HepG2 (cell line): ENCODE results near the gene NDUFB8. TPM values are rescaled to one million over a fixed set of nuclear protein-coding genes. Genes with fewer than 3 reads are reported as not detected.
A peak's percentile ranks its signal among the peaks of the same experiment; 100 is the strongest.

Source experiments
- AFF4 ChIP-seq: sonication (generic); formaldehyde crosslinking; IDR thresholded peaks from 2 replicates; pipeline ENCODE4 v1.4.0; 2020; ENCODE audit warnings: missing genetic modification reagents
- AKAP8 ChIP-seq: sonication (generic); formaldehyde crosslinking; IDR thresholded peaks from 2 replicates; pipeline ENCODE4 v1.5.1; 2020; ENCODE audit warnings: mild to moderate bottlenecking, missing genetic modification reagents
- CEBPG ChIP-seq: IDR thresholded peaks from 2 replicates; pipeline ENCODE4 v1.6.1; 2016
- CREBL2 ChIP-seq: sonication (generic); formaldehyde crosslinking; IDR thresholded peaks from 2 replicates; pipeline ENCODE4 v1.8.1; 2023; ENCODE audit warnings: missing genetic modification reagents, mild to moderate bottlenecking, borderline replicate concordance
- CTCF ChIP-seq: sonication (generic); formaldehyde crosslinking; IDR thresholded peaks from 2 replicates; pipeline ENCODE4 v1.5.0; 2020; ENCODE audit warnings: mild to moderate bottlenecking, missing genetic modification reagents, moderate library complexity
- ETV5 ChIP-seq: IDR thresholded peaks from 2 replicates; pipeline ENCODE4 v1.6.1; 2018; ENCODE audit warnings: missing biosample characterization, missing genetic modification reagents, inconsistent platforms, borderline replicate concordance
- MATR3 ChIP-seq: sonication (generic); formaldehyde crosslinking; IDR thresholded peaks from 2 replicates; pipeline ENCODE4 v1.4.0; 2020; ENCODE audit warnings: missing genetic modification reagents
- MAX ChIP-seq: IDR thresholded peaks from 2 replicates; pipeline ENCODE4 v1.6.1; 2012; ENCODE audit warnings: inconsistent platforms
- NR2C2 ChIP-seq: sonication (generic); formaldehyde crosslinking; IDR thresholded peaks from 2 replicates; pipeline ENCODE4 v1.4.0; 2020; ENCODE audit warnings: missing genetic modification reagents, mild to moderate bottlenecking, moderate library complexity, borderline replicate concordance
- POGZ ChIP-seq: sonication (generic); formaldehyde crosslinking; IDR thresholded peaks from 2 replicates; pipeline ENCODE4 v1.4.0; 2020; ENCODE audit warnings: mild to moderate bottlenecking, missing genetic modification reagents
- POLR2A ChIP-seq, 2 experiments: IDR thresholded peaks; 2 replicates each; pipeline ENCODE4 v1.6.1; 2011; ENCODE audit warnings: low read depth in 2 of 2, low read length in 2 of 2, mild to moderate bottlenecking in 1 of 2, moderate library complexity in 1 of 2; ENCODE audit not compliant: insufficient read depth in 1 of 2
- REPIN1 ChIP-seq: sonication (generic); formaldehyde crosslinking; IDR thresholded peaks from 2 replicates; pipeline ENCODE4 v1.8.0; 2022; ENCODE audit warnings: missing genetic modification reagents, low read depth, mild to moderate bottlenecking, borderline replicate concordance
- RNF2 ChIP-seq: fragments of 450-650 bp; conservative IDR thresholded peaks from 2 replicates; pipeline ENCODE4 v1.6.1; 2016; ENCODE audit warnings: low read depth
- RXRA ChIP-seq: sonication (generic); formaldehyde crosslinking; IDR thresholded peaks from 2 replicates; pipeline ENCODE4 v1.5.1; 2020; ENCODE audit warnings: missing genetic modification reagents
- RXRB ChIP-seq: IDR thresholded peaks from 2 replicates; pipeline ENCODE4 v1.6.1; 2016; ENCODE audit warnings: borderline replicate concordance, missing genetic modification reagents, missing compliant biosample characterization
- SAP130 ChIP-seq: IDR thresholded peaks from 2 replicates; pipeline ENCODE4 v1.6.1; 2016; ENCODE audit warnings: low read depth
- SIX4 ChIP-seq: sonication (generic); formaldehyde crosslinking; IDR thresholded peaks from 2 replicates; pipeline ENCODE4 v1.4.0; 2020; ENCODE audit warnings: missing genetic modification reagents
- SNAPC5 ChIP-seq: sonication (generic); formaldehyde crosslinking; IDR thresholded peaks from 2 replicates; pipeline ENCODE4 v1.8.1; 2023; ENCODE audit warnings: mild to moderate bottlenecking, missing genetic modification reagents, borderline replicate concordance
- STAG1 ChIP-seq: sonication (generic); formaldehyde crosslinking; IDR thresholded peaks from 2 replicates; pipeline ENCODE4 v1.4.0; 2020; ENCODE audit warnings: missing genetic modification reagents
- TARDBP ChIP-seq: sonication (generic); formaldehyde crosslinking; IDR thresholded peaks from 2 replicates; pipeline ENCODE4 v1.8.0; 2022; ENCODE audit warnings: mild to moderate bottlenecking, missing genetic modification reagents
- THAP7 ChIP-seq: sonication (generic); formaldehyde crosslinking; IDR thresholded peaks from 2 replicates; pipeline ENCODE4 v1.8.1; 2023; ENCODE audit warnings: mild to moderate bottlenecking, missing genetic modification reagents
- TRIM24 ChIP-seq: sonication (generic); formaldehyde crosslinking; IDR thresholded peaks from 2 replicates; pipeline ENCODE4 v1.8.0; 2022; ENCODE audit warnings: mild to moderate bottlenecking, missing genetic modification reagents
- ZBTB42 ChIP-seq: sonication (generic); formaldehyde crosslinking; IDR thresholded peaks from 2 replicates; pipeline ENCODE4 v1.5.0; 2020; ENCODE audit warnings: mild to moderate bottlenecking, missing genetic modification reagents
- ZBTB7B ChIP-seq: sonication (generic); formaldehyde crosslinking; IDR thresholded peaks from 2 replicates; pipeline ENCODE4 v1.4.0; 2020; ENCODE audit warnings: missing genetic modification reagents
- polyA plus RNA-seq, 8 experiments: library from polyadenylated mRNA; depleted of rRNA in 3 of 8; stranded (reverse) in 7 of 8; unstranded in 1 of 8; fragments of >200 nt; fragmentation: Illumina TruSeq in 4 of 8; extraction: Trizol in 4 of 8; gene quantifications; 2 replicates each; pipeline versions ENCODE4 v1.2.1 to v1.2.3, GENCODE V29; 2011 to 2016; ENCODE audit warnings: low read depth in 4 of 8, missing spikeins in 1 of 8, mixed read lengths in 1 of 8; ENCODE audit not compliant: insufficient read depth in 1 of 8
- total RNA-seq, 5 experiments: library from RNA; depleted of rRNA; stranded (reverse); fragments of >200 nt; fragmentation: Illumina TruSeq; extraction: Trizol; gene quantifications; 2 replicates each; pipeline ENCODE4 v1.2.3, GENCODE V29; 2016; ENCODE audit warnings: low read depth in 1 of 5

Gene NDUFB8
- total and polyA plus RNA-seq, 2 of the 13 experiments (the other 11 are each of a cell fraction or from before 2014, with no cell fraction given): 210 to 216 TPM

- peak; percentile 98 for TF ChIP-seq CTCF (CRISPR knock-in tag)
- 0 out of 2 replicates have a peak, but pooled peaks have one; percentile 37 for TF ChIP-seq ZBTB42 (CRISPR knock-in tag)
- no peak for TF ChIP-seq POLR2A (IDR thresholded peaks at IDR 0.05; ENCODE audit: insufficient read depth in 1 of 2, low read depth in 2 of 2, low read length in 2 of 2)
- peak; percentile 14; the same call in 1 of the 2 replicates for TF ChIP-seq SAP130 (CRISPR knock-in tag)
- no peak for TF ChIP-seq ZBTB7B
- TF ChIP-seq CREBL2 (CRISPR knock-in tag): no peak
- TF ChIP-seq NR2C2 (CRISPR knock-in tag): peak; percentile 20; the same call in 1 of the 2 replicates
- TF ChIP-seq CEBPG (CRISPR knock-in tag): 0 out of 2 replicates have a peak, but pooled peaks have one; percentile 4
- no peak for TF ChIP-seq AFF4 (CRISPR knock-in tag)
- no peak for TF ChIP-seq MATR3 (CRISPR knock-in tag)
- no peak for TF ChIP-seq SIX4 (CRISPR knock-in tag)
- TF ChIP-seq THAP7 (CRISPR knock-in tag): 0 out of 2 replicates have a peak, but pooled peaks have one; percentile 65
- TF ChIP-seq MAX: peak; percentile 55
- TF ChIP-seq AKAP8 (CRISPR knock-in tag): peak; percentile 72; the same call in 1 of the 2 replicates
- TF ChIP-seq STAG1: peak; percentile 95
- 0 out of 2 replicates have a peak, but pooled peaks have one; percentile 46 for TF ChIP-seq TARDBP
- TF ChIP-seq ETV5 (CRISPR knock-in tag): peak; percentile 44; the same call in 1 of the 2 replicates
- no peak for TF ChIP-seq REPIN1 (CRISPR knock-in tag)
- TF ChIP-seq RXRA (CRISPR knock-in tag): peak; percentile 67
- 0 out of 2 replicates have a peak, but pooled peaks have one; percentile 11 for TF ChIP-seq RXRB (CRISPR knock-in tag)
- 0 out of 2 replicates have a peak, but pooled peaks have one; percentile 29 for TF ChIP-seq RNF2
- TF ChIP-seq TRIM24: no peak
- no peak for TF ChIP-seq SNAPC5 (CRISPR knock-in tag)
- no peak for TF ChIP-seq POGZ (CRISPR knock-in tag)
These were observed 32.5 kb upstream of the NDUFB8 start (continued) for GRCh38 chr10:100562008-100562672.
